H1 (cell line): ENCODE results near the gene ANKLE1. TPM values are rescaled to one million over a fixed set of nuclear protein-coding genes. Genes with fewer than 3 reads are reported as not detected.

Source experiments
- CTCF ChIA-PET: fragments of 300-600 bp; sonication (Branson Sonifier 250); formaldehyde crosslinking; loops from one replicate; lab custom pipeline; 2021; ENCODE audit not compliant: partially characterized antibody; lab: Charles Lee
- POLR2A ChIA-PET: fragments of 300-600 bp; sonication (Branson Sonifier 250); formaldehyde crosslinking; loops from one replicate; lab custom pipeline; 2021; ENCODE audit warnings: inconsistent platforms; ENCODE audit not compliant: partially characterized antibody; lab: Charles Lee
- DNase-seq, 2 experiments: peaks; one replicate each; pipeline versions ENCODE4 v3.0.0 to v3.0.0-alpha.2; 2010 to 2022; ENCODE audit warnings: low spot score in 2 of 2, low read depth in 1 of 2, mixed read lengths in 1 of 2
- FAIRE-seq: peaks from 2 replicates; lab custom pipeline; 2011; peaks lifted over from hg19 to GRCh38; lab: Jason Lieb, UNC
- H2AFZ ChIP-seq: 2 replicates; pipeline ENCODE4 v1.8.1; 2012; ENCODE audit warnings: low read length, inconsistent platforms
- H2AK5ac ChIP-seq: 2 replicates; pipeline ENCODE4 v1.6.1; 2013; ENCODE audit warnings: low read depth, low read length
- H2BK120ac ChIP-seq: replicated peaks from 2 replicates; pipeline ENCODE3; 2013; ENCODE audit warnings: low read depth, low read length, inconsistent platforms
- H2BK12ac ChIP-seq: 2 replicates; pipeline ENCODE4 v1.6.1; 2013; ENCODE audit warnings: low read depth, low read length
- H2BK15ac ChIP-seq: 2 replicates; pipeline ENCODE4 v1.6.1; 2013; ENCODE audit warnings: low read length
- H2BK20ac ChIP-seq: 2 replicates; pipeline ENCODE4 v1.6.1; 2013; ENCODE audit warnings: low read length
- H2BK5ac ChIP-seq: 2 replicates; pipeline ENCODE4 v1.6.1; 2013; ENCODE audit warnings: low read depth, low read length
- H3K14ac ChIP-seq: 2 replicates; pipeline ENCODE4 v1.6.1; 2013; ENCODE audit warnings: inconsistent platforms; ENCODE audit not compliant: insufficient read length
- H3K18ac ChIP-seq: 2 replicates; pipeline ENCODE4 v1.6.1; 2013; ENCODE audit warnings: low read length; ENCODE audit errors: extremely low read depth
- H3K23ac ChIP-seq: 2 replicates; pipeline ENCODE4 v1.6.1; 2013; ENCODE audit warnings: inconsistent platforms; ENCODE audit not compliant: insufficient read length
- H3K23me2 ChIP-seq: 2 replicates; pipeline ENCODE4 v1.6.1; 2013; ENCODE audit warnings: low read depth, low read length
- H3K27ac ChIP-seq: 2 replicates; pipeline ENCODE4 v1.6.1; 2011; ENCODE audit warnings: low read depth, low read length, inconsistent platforms
- H3K27me3 ChIP-seq, 4 experiments: replicated peaks in 1 of 4; 1 replicate in 1 of 4; 2 replicates in 3 of 4; pipeline versions ENCODE4 v1.6.1 to v1.8.1; 2011 to 2013; ENCODE audit warnings: low read length in 3 of 4, mild to moderate bottlenecking in 3 of 4, inconsistent platforms in 2 of 4, mixed read lengths in 2 of 4, moderate library complexity in 1 of 4; ENCODE audit not compliant: control insufficient read depth in 3 of 4, insufficient read depth in 3 of 4; ENCODE audit errors: extremely low read depth in 1 of 4
- H3K36me3 ChIP-seq, 4 experiments: 2 replicates each; pipeline versions ENCODE4 v1.6.1 to v1.8.1; 2011 to 2013; ENCODE audit warnings: mild to moderate bottlenecking in 4 of 4, low read length in 3 of 4, moderate library complexity in 2 of 4, control low read depth in 1 of 4, inconsistent platforms in 1 of 4; ENCODE audit not compliant: insufficient read depth in 4 of 4, control insufficient read depth in 2 of 4
- H3K4ac ChIP-seq: replicated peaks from 2 replicates; pipeline ENCODE3; 2013; ENCODE audit warnings: low read length, low read depth, mixed read lengths, inconsistent platforms; ENCODE audit not compliant: insufficient read length
- H3K4me1 ChIP-seq, 4 experiments: replicated peaks in 1 of 4; 1 replicate in 1 of 4; 2 replicates in 3 of 4; pipeline versions ENCODE4 v1.6.1 to v1.8.1; 2011 to 2013; ENCODE audit warnings: low read length in 3 of 4, inconsistent platforms in 2 of 4, mixed read lengths in 1 of 4; ENCODE audit not compliant: insufficient read depth in 4 of 4, control insufficient read depth in 3 of 4
- H3K4me2 ChIP-seq, 2 experiments: 2 replicates each; pipeline versions ENCODE4 v1.6.1 to v1.8.1; 2011 to 2013; ENCODE audit warnings: low read depth in 2 of 2, low read length in 2 of 2, control low read depth in 1 of 2, inconsistent platforms in 1 of 2, mild to moderate bottlenecking in 1 of 2; ENCODE audit not compliant: insufficient read depth in 1 of 2
- H3K4me3 ChIP-seq, 4 experiments: fragments of 200-600, 300-600 bp in 1 of 4; sonication (generic), shearing (Covaris generic), sonication (Bioruptor Twin) in 1 of 4; 2 replicates each; pipeline versions ENCODE4 v1.5.1 to v1.8.1; 2011 to 2016; ENCODE audit warnings: low read length in 4 of 4, low read depth in 3 of 4, control low read depth in 2 of 4, inconsistent platforms in 2 of 4, mild to moderate bottlenecking in 2 of 4, mixed read lengths in 1 of 4, moderate library complexity in 1 of 4; ENCODE audit not compliant: insufficient read depth in 2 of 4; ENCODE audit errors: extremely low read depth in 1 of 4
- H3K56ac ChIP-seq: replicated peaks from 2 replicates; pipeline ENCODE3; 2013; ENCODE audit warnings: low read depth, mild to moderate bottlenecking, mixed read lengths, low read length, inconsistent platforms; ENCODE audit not compliant: insufficient read length
- H3K79me1 ChIP-seq: 2 replicates; pipeline ENCODE4 v1.6.1; 2013; ENCODE audit warnings: low read depth, low read length, control low read depth
- H3K79me2 ChIP-seq, 2 experiments: 2 replicates each; pipeline versions ENCODE4 v1.6.1 to v1.8.1; 2012 to 2013; ENCODE audit warnings: low read length in 2 of 2, mild to moderate bottlenecking in 2 of 2, inconsistent platforms in 1 of 2; ENCODE audit not compliant: insufficient read depth in 2 of 2, control insufficient read depth in 1 of 2
- H3K9ac ChIP-seq, 4 experiments: replicated peaks in 1 of 4; 1 replicate in 1 of 4; 2 replicates in 3 of 4; pipeline versions ENCODE4 v1.6.1 to v1.8.1; 2011 to 2013; ENCODE audit warnings: low read depth in 3 of 4, low read length in 3 of 4, control low read depth in 2 of 4, mild to moderate bottlenecking in 2 of 4, moderate library complexity in 2 of 4, inconsistent platforms in 1 of 4; ENCODE audit errors: extremely low read depth in 1 of 4
- H3K9me3 ChIP-seq, 2 experiments: 2 replicates each; pipeline versions ENCODE4 v1.6.1 to v1.8.1; 2012 to 2013; ENCODE audit warnings: mild to moderate bottlenecking in 2 of 2, moderate library complexity in 2 of 2, control low read depth in 1 of 2, inconsistent platforms in 1 of 2, low read depth in 1 of 2, low read length in 1 of 2, mixed read lengths in 1 of 2; ENCODE audit not compliant: insufficient read depth in 2 of 2
- H4K20me1 ChIP-seq, 2 experiments: replicated peaks in 1 of 2; 2 replicates each; pipeline versions ENCODE3 to v1.8.1; 2011 to 2013; ENCODE audit warnings: inconsistent platforms in 2 of 2, low read length in 2 of 2, mild to moderate bottlenecking in 1 of 2; ENCODE audit not compliant: insufficient read depth in 2 of 2, control insufficient read depth in 1 of 2
- H4K5ac ChIP-seq: 2 replicates; pipeline ENCODE4 v1.6.1; 2013; ENCODE audit warnings: low read length, low read depth, mixed read lengths, inconsistent platforms; ENCODE audit not compliant: insufficient read length
- H4K8ac ChIP-seq: 2 replicates; pipeline ENCODE4 v1.8.0; 2013; ENCODE audit warnings: mild to moderate bottlenecking, moderate library complexity, low read length, inconsistent platforms; ENCODE audit not compliant: insufficient read depth; ENCODE audit errors: extremely low read depth
- H4K91ac ChIP-seq: replicated peaks from 2 replicates; pipeline ENCODE3; 2013; ENCODE audit warnings: low read length, mixed read lengths, inconsistent platforms; ENCODE audit not compliant: insufficient read length
- CBX5 ChIP-seq: fragments of 300-800, 300-1000 bp; sonication (generic); IDR thresholded peaks from 2 replicates; pipeline ENCODE4 v1.7.1; 2016; ENCODE audit warnings: antibody characterized with exemption, low read length, low read depth
- CEBPB ChIP-seq: IDR thresholded peaks from 2 replicates; pipeline ENCODE4 v1.6.1; 2012; ENCODE audit warnings: low read depth, low read length
- CHD2 ChIP-seq: IDR thresholded peaks from 2 replicates; pipeline ENCODE4 v1.6.1; 2012; ENCODE audit warnings: low read length, improper control_type of control experiment
- JUND ChIP-seq: IDR thresholded peaks from 2 replicates; pipeline ENCODE4 v1.6.1; 2011; ENCODE audit warnings: mild to moderate bottlenecking, improper control_type of control experiment, low read length
- KDM4A ChIP-seq: IDR thresholded peaks from one replicate; pipeline ENCODE4 v1.7.1; 2012; ENCODE audit warnings: low read depth, mild to moderate bottlenecking, moderate library complexity, low read length, inconsistent platforms; ENCODE audit not compliant: severe bottlenecking
- RAD21 ChIP-seq, 2 experiments: IDR thresholded peaks in 1 of 2; conservative IDR thresholded peaks in 1 of 2; 2 replicates each; pipeline ENCODE4 v1.6.1; 2011; ENCODE audit warnings: low read depth in 2 of 2, low read length in 2 of 2, improper control_type of control experiment in 1 of 2, inconsistent platforms in 1 of 2, mild to moderate bottlenecking in 1 of 2, moderate library complexity in 1 of 2
- SP1 ChIP-seq: IDR thresholded peaks from 2 replicates; pipeline ENCODE4 v1.6.1; 2011; ENCODE audit warnings: low read depth, low read length
- SP2 ChIP-seq: IDR thresholded peaks from 2 replicates; pipeline ENCODE4 v1.6.1; 2012; ENCODE audit warnings: mild to moderate bottlenecking, low read length, inconsistent platforms
- SP4 ChIP-seq: IDR thresholded peaks from 2 replicates; pipeline ENCODE4 v1.6.1; 2012; ENCODE audit warnings: low read length, inconsistent platforms
- TAF1 ChIP-seq: IDR thresholded peaks from 2 replicates; pipeline ENCODE4 v1.6.1; 2011; ENCODE audit warnings: mild to moderate bottlenecking, low read depth, low read length
- TBP ChIP-seq: IDR thresholded peaks from 2 replicates; pipeline ENCODE4 v1.6.1; 2011; ENCODE audit warnings: low read depth, low read length, improper control_type of control experiment
- YY1 ChIP-seq: IDR thresholded peaks from 2 replicates; pipeline ENCODE4 v1.6.1; 2011; ENCODE audit warnings: low read depth, mild to moderate bottlenecking, low read length
- ZNF274 ChIP-seq: IDR thresholded peaks from 2 replicates; pipeline ENCODE4 v1.7.0; 2012; ENCODE audit warnings: low read length, borderline replicate concordance; ENCODE audit errors: extremely low read depth
- WGBS, 2 experiments: shearing (Covaris generic) in 1 of 2; methylation state at CpG; one replicate each; pipeline versions ENCODE4 v1.1.6 to v1.1.7; 2013 to 2015; ENCODE audit warnings: low lambda C conversion rate in 2 of 2, mixed read lengths in 2 of 2, inconsistent platforms in 1 of 2, low coverage in 1 of 2, missing lambda C conversion rate in 1 of 2; ENCODE audit not compliant: insufficient replicate concordance in 2 of 2, insufficient coverage in 1 of 2, insufficient read length in 1 of 2; ENCODE audit errors: extremely low coverage in 1 of 2, missing lambda C conversion rate in 1 of 2; 5-methylcytosine and 5-hydroxymethylcytosine counted together
- polyA plus RNA-seq, 7 experiments: library from polyadenylated mRNA; depleted of rRNA in 3 of 7; stranded (reverse) in 5 of 7; unstranded in 2 of 7; fragments of >200 nt in 5 of 7; fragments of 200-250 nt in 2 of 7; gene quantifications; 1 replicate in 5 of 7; 2 replicates in 1 of 7; 4 replicates in 1 of 7; pipeline versions ENCODE4 v1.2.1 to v1.2.3, GENCODE V29; 2011 to 2013; ENCODE audit warnings: missing spikeins in 2 of 7, mixed read lengths in 2 of 7
- total RNA-seq: library from RNA; stranded (reverse); fragmentation: NEBNext Ultra II Directional; extraction: Animal tissue kit (Norgen Biotek cat#: 25700); gene quantifications from 2 replicates; pipeline ENCODE4 v1.2.1, GENCODE V29; 2021

ANKLE1 gene
- total and polyA plus RNA-seq, 2 of the 8 experiments (the other 6 are each of a cell fraction or from before 2014, with no cell fraction given) = 6.1 to 9.6 TPM

- no peaks in the 10 kb centered on the region for H3K27me3 ChIP-seq
- no peak overlapping the region for H2BK5ac ChIP-seq
- no peak for DNase-seq
- no peak overlapping the region for H4K8ac ChIP-seq
- H3K9me3 ChIP-seq = no peaks in the 10 kb centered on the region
- no peak overlapping the region for H3K4ac ChIP-seq
- H3K79me2 ChIP-seq = no peaks in the 10 kb centered on the region
- H3K56ac ChIP-seq = no peak overlapping the region
- H2BK12ac ChIP-seq = no peak overlapping the region
- H4K20me1 ChIP-seq = peaks cover 0 to 2% of the 10 kb centered on the region in 2 experiments
- ChIA-PET POLR2A (interaction anchor here (9.0 kb wide), 1 partner anchor 12 kb away, joined by 113 read pairs; the partner anchor contains the start of genes BABAM1 and USHBP1), CTCF (interaction anchor here (1.3 kb wide), 1 partner anchor 11 kb away, joined by 3 read pairs; the partner anchor contains the start of gene USHBP1)
- no peak overlapping the region for H3K4me2 ChIP-seq
- no peaks in the 10 kb centered on the region for H3K4me1 ChIP-seq
- H4K5ac ChIP-seq = no peak overlapping the region
- H3K36me3 ChIP-seq = peaks cover 8 to 39% (median 26%) of the 10 kb centered on the region in 4 experiments; a peak in 6 of 8 replicates
- H2BK20ac ChIP-seq = no peak overlapping the region
- no peaks in the 10 kb centered on the region for H3K79me1 ChIP-seq
- no peak overlapping the region for H3K4me3 ChIP-seq
- H3K9ac ChIP-seq = no peak overlapping the region
- H3K23ac ChIP-seq = no peak overlapping the region
- H2BK15ac ChIP-seq = no peak overlapping the region
- FAIRE-seq = no peak
- no peak overlapping the region for H3K27ac ChIP-seq
- H4K91ac ChIP-seq = no peak overlapping the region
- H2BK120ac ChIP-seq = no peak overlapping the region
- no peak overlapping the region for H3K18ac ChIP-seq
- no peaks in the 10 kb centered on the region for H3K23me2 ChIP-seq
- 89% methylated on average over 19 of the region's 19 CpGs; no CpG with 5 or more reads in 1 of the 2 experiments for WGBS, 2 experiments
- H2AK5ac ChIP-seq = no peak overlapping the region
- H2AFZ ChIP-seq = no peak overlapping the region
- no peak overlapping the region for H3K14ac ChIP-seq
- TF ChIP-seq JUND (no peak), SP2 (no peak), SP1 (no peak), KDM4A (no peak), ZNF274 (no peak), CBX5 (no peak), RAD21 (IDR thresholded peaks at IDR 0.05 in 1 of 2, conservative IDR thresholded peaks at IDR 0.05 in 1 of 2; ENCODE audit: low read depth in 2 of 2, low read length in 2 of 2) (no peak), SP4 (no peak), CEBPB (no peak), YY1 (no peak), CHD2 (no peak), TAF1 (no peak), TBP (no peak)
These were observed 6.1 kb upstream of the ANKLE1 start for GRCh38 chr19:17275441-17276175.
